Measurements from ENCODE around the gene ATOH8.

Gene ATOH8

DNA sequence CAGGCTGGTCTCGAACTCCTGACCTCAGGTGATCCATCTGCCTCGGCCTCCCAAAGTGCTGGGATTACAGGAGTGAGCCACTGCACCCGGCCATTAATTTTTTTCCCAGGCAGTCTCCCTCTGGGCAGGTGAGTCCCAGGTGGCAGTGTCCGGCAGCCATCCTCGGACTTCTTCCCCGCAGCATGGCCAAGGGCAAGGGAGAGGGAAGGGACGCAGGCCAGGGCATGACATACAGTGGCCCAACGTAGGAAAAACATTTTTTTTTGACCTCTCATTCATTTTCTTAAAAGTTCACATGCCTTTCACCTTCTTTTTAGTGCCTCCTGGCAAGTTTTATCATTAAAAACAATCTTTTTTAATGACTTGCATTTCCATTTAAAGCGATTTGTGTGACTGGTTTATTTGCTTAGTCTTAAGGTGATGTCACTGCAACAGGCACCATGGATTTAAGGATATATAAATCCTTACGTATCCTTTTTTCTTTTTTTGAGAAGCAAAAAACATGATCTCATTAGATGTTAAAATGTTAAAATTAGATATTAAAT lies 23.0 kb upstream of the ATOH8 start:
- DNase-seq (ENCODE audit: low read depth): no peak
- H3K4me3 ChIP-seq (ENCODE audit: low read depth, low read length): no peak overlapping the region
- TF ChIP-seq, protein P1, sequence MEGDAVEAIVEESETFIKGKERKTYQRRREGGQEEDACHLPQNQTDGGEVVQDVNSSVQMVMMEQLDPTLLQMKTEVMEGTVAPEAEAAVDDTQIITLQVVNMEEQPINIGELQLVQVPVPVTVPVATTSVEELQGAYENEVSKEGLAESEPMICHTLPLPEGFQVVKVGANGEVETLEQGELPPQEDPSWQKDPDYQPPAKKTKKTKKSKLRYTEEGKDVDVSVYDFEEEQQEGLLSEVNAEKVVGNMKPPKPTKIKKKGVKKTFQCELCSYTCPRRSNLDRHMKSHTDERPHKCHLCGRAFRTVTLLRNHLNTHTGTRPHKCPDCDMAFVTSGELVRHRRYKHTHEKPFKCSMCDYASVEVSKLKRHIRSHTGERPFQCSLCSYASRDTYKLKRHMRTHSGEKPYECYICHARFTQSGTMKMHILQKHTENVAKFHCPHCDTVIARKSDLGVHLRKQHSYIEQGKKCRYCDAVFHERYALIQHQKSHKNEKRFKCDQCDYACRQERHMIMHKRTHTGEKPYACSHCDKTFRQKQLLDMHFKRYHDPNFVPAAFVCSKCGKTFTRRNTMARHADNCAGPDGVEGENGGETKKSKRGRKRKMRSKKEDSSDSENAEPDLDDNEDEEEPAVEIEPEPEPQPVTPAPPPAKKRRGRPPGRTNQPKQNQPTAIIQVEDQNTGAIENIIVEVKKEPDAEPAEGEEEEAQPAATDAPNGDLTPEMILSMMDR (IDR thresholded peaks at IDR 0.05; ENCODE audit: low read depth, low read length, missing control alignments): no peak

DNA sequence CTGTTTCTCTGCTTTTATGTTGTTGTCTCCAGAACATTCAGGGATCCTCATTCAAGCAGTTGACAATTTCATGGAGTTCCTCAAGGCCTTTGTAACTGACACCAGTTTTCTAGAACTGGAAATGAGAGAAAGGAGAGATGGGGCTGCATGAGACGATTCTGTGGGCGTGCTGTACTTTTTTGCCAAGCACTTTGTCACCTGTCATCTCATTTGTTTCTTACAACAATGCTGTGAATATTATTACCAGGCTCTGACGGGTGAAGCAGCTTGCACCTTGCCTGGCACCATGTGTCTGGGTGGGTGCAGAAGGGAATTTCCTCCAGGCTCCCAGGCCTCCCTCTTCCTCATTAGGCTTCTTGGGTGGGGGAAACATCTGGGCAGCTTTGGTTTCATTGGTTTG lies 22.2 kb upstream of the ATOH8 start:
- H3K4me3 ChIP-seq (ENCODE audit: low read depth, low read length): no peak overlapping the region
- TF ChIP-seq, protein P1 (IDR thresholded peaks at IDR 0.05; ENCODE audit: low read depth, low read length, missing control alignments): no peak
- no peak for DNase-seq (ENCODE audit: low read depth)

- no peak for DNase-seq (ENCODE audit: low read depth)
- no peak overlapping the region for H3K4me3 ChIP-seq (ENCODE audit: low read depth, low read length)
- TF ChIP-seq, protein P1 (IDR thresholded peaks at IDR 0.05; ENCODE audit: low read depth, low read length, missing control alignments): no peak
Observed at GRCh38 chr2:85732467-85733120, 21.2 kb upstream of the ATOH8 start.

- no peak for DNase-seq (ENCODE audit: low read depth)
- no peak overlapping the region for H3K4me3 ChIP-seq (ENCODE audit: low read depth, low read length)
- TF ChIP-seq, protein P1 (IDR thresholded peaks at IDR 0.05; ENCODE audit: low read depth, low read length, missing control alignments): no peak
Observed at GRCh38 chr2:85733121-85733960, 20.4 kb upstream of the ATOH8 start.

DNA sequence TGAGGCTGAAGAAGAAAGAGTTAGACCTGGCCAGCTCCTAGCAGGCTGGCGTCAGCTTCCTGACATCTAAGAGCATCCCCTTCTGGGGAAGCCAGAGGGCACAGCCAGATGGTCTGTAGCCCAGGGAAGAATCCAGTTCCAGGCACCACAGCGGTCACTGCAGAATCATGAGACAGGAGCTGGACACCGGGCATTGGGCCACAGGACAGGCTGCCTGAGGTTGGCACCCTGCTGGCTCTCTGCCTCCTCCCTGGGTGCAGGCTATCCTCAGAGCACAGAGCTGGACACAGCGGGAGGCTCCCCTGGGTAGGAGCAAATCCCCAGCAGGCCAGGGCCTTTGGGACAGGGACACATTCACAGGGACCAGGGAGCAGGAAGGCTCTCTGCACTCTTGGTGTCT lies 19.8 kb upstream of the ATOH8 start:
- TF ChIP-seq, protein P1 (IDR thresholded peaks at IDR 0.05; ENCODE audit: low read depth, low read length, missing control alignments): no peak
- no peak overlapping the region for H3K4me3 ChIP-seq (ENCODE audit: low read depth, low read length)
- no peak for DNase-seq (ENCODE audit: low read depth)

GRCh38 chr2:85734942-85735608 lies 18.7 kb upstream of the ATOH8 start:
- TF ChIP-seq, protein P1 (IDR thresholded peaks at IDR 0.05; ENCODE audit: low read depth, low read length, missing control alignments): no peak
- DNase-seq (ENCODE audit: low read depth): no peak
- H3K4me3 ChIP-seq (ENCODE audit: low read depth, low read length): no peak overlapping the region

Measured in GM12864 (cell line).